Fibroblast of lung (primary cell): ENCODE measurements around the gene KIAA1217.

Experiments
- CTCF ChIP-seq, 2 donors: IDR thresholded peaks in 1 of 2; conservative IDR thresholded peaks in 1 of 2; 1 replicate in 1 of 2; 2 replicates in 1 of 2; pipeline ENCODE4 v1.5.1; 2011 to 2012; ENCODE audit warnings: low read length in 2 of 2, control low read depth in 1 of 2, inconsistent platforms in 1 of 2, low read depth in 1 of 2, mild to moderate bottlenecking in 1 of 2
- EZH2 ChIP-seq: IDR thresholded peaks from 2 replicates; pipeline ENCODE4 v1.5.1; 2012; ENCODE audit warnings: low read length, control low read depth, mild to moderate bottlenecking; ENCODE audit errors: missing control alignments

DNA sequence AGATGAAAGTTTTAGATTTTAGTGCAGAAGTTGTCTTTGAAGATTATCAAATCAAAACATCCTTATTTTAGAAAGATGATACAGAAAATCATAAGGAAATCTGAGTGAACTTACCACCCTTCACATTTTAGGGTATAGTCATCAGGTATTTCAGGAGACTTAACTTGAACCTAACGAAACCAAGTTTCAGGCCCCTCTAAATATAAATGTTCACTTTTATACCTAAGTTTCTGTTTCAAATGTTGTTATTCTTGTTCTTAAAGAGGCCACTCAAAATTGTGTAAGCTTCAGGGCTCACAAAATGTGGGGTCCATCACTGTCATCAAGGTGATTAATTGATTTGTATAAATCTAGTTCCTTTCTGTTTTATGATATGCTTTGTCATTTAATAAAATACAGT is 216.2 kb downstream of the KIAA1217 start:
- TF ChIP-seq CTCF (conservative IDR thresholded peaks at IDR 0.05 in 1 of 2, IDR thresholded peaks at IDR 0.05 in 1 of 2; ENCODE audit: low read depth in 1 of 2, low read length in 2 of 2), result no peak
- TF ChIP-seq EZH2, result no peak
